Suprapubic skin (tissue), 3 donors: ENCODE data around the gene BGN.

Source experiments
- POLR2A ChIP-seq, 2 donors: fragments of 450-650 bp; IDR thresholded peaks; one replicate each; pipeline ENCODE4 v1.6.1; 2017; ENCODE audit warnings: antibody characterized with exemption in 2 of 2, mild to moderate bottlenecking in 2 of 2, moderate library complexity in 2 of 2
- TF ChIP-seq, protein P1 (sequence below), 2 donors: fragments of 200-600 bp in 1 of 2; fragments of 450-650 bp in 1 of 2; sonication (generic) in 1 of 2; IDR thresholded peaks; one replicate each; pipeline ENCODE4 v1.5.1; 2016 to 2019; ENCODE audit warnings: antibody characterized with exemption in 2 of 2, mild to moderate bottlenecking in 1 of 2, moderate library complexity in 1 of 2

GRCh38 chrX:153490217-153490930 is 4.4 kb upstream of the BGN start:
- TF ChIP-seq, protein P1, sequence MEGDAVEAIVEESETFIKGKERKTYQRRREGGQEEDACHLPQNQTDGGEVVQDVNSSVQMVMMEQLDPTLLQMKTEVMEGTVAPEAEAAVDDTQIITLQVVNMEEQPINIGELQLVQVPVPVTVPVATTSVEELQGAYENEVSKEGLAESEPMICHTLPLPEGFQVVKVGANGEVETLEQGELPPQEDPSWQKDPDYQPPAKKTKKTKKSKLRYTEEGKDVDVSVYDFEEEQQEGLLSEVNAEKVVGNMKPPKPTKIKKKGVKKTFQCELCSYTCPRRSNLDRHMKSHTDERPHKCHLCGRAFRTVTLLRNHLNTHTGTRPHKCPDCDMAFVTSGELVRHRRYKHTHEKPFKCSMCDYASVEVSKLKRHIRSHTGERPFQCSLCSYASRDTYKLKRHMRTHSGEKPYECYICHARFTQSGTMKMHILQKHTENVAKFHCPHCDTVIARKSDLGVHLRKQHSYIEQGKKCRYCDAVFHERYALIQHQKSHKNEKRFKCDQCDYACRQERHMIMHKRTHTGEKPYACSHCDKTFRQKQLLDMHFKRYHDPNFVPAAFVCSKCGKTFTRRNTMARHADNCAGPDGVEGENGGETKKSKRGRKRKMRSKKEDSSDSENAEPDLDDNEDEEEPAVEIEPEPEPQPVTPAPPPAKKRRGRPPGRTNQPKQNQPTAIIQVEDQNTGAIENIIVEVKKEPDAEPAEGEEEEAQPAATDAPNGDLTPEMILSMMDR (IDR thresholded peaks at IDR 0.05): no peak
- no peak for TF ChIP-seq POLR2A (IDR thresholded peaks at IDR 0.05)
